Activated T-cell treated with anti-CD3 and anti-CD28 coated beads for 24 hours (primary cell): ENCODE measurements around the gene MAOB.
A peak's percentile ranks its signal among the peaks of the same experiment; 100 is the strongest.
"Not testable (repeated sequence)": the region's sequence is repeated elsewhere in the genome, so short reads cannot be mapped to it uniquely, and the experiment has no call there.

Experiments used
- DNase-seq: peaks from one replicate; pipeline ENCODE4 v3.0.0-alpha.2; 2020; ENCODE audit warnings: low read depth

MAOB gene

GRCh38 chrX:43882294-43882681 lies at the start of gene MAOB:
Gene MAOB (minus strand): TSS chrX:43882450. CDS start chrX:43882299, 151 bp downstream.
- DNase-seq = peak; percentile 4

- DNase-seq = not testable (repeated sequence)
Observed at GRCh38 chrX:43922032-43922431, 39.8 kb upstream of the MAOB start.

- DNase-seq = not testable (repeated sequence)
Observed at GRCh38 chrX:43910772-43911171, 28.5 kb upstream of the MAOB start.

- no peak for DNase-seq
Observed at GRCh38 chrX:43910012-43910411, 27.8 kb upstream of the MAOB start.

- no peak for DNase-seq
Observed at GRCh38 chrX:43909141-43909540, 26.9 kb upstream of the MAOB start.

GRCh38 chrX:43899878-43900815 lies 17.9 kb upstream of the MAOB start:
- DNase-seq = no peak

GRCh38 chrX:43898406-43899035 lies 16.3 kb upstream of the MAOB start:
- DNase-seq = no peak

- no peak for DNase-seq
Observed at GRCh38 chrX:43897290-43897689, 15.0 kb upstream of the MAOB start.

GRCh38 chrX:43892336-43892870 lies 10.2 kb upstream of the MAOB start:
- DNase-seq = no peak

- no peak for DNase-seq
Observed at GRCh38 chrX:43885617-43886016, 3.4 kb upstream of the MAOB start.

GRCh38 chrX:43881410-43882293 lies 598 bp downstream of the MAOB start:
- DNase-seq = no peak

GRCh38 chrX:43880425-43880824 lies 1.8 kb downstream of the MAOB start:
- DNase-seq = no peak

GRCh38 chrX:43878906-43879526 lies 3.2 kb downstream of the MAOB start:
- DNase-seq = no peak

GRCh38 chrX:43876680-43877079 lies 5.6 kb downstream of the MAOB start:
- no peak for DNase-seq

GRCh38 chrX:43870758-43871419 lies 11.4 kb downstream of the MAOB start:
- no peak for DNase-seq

GRCh38 chrX:43870011-43870410 lies 12.2 kb downstream of the MAOB start:
- no peak for DNase-seq

- no peak for DNase-seq
Observed at GRCh38 chrX:43868791-43869190, 13.5 kb downstream of the MAOB start.

GRCh38 chrX:43866423-43866822 lies 15.8 kb downstream of the MAOB start:
- DNase-seq = no peak

GRCh38 chrX:43865791-43866190 lies 16.5 kb downstream of the MAOB start:
- no peak for DNase-seq

GRCh38 chrX:43862434-43862833 lies 19.8 kb downstream of the MAOB start:
- DNase-seq = no peak

GRCh38 chrX:43861750-43862149 lies 20.5 kb downstream of the MAOB start:
- DNase-seq = no peak
